ENCODE data around the gene ABCG8.

DNA sequence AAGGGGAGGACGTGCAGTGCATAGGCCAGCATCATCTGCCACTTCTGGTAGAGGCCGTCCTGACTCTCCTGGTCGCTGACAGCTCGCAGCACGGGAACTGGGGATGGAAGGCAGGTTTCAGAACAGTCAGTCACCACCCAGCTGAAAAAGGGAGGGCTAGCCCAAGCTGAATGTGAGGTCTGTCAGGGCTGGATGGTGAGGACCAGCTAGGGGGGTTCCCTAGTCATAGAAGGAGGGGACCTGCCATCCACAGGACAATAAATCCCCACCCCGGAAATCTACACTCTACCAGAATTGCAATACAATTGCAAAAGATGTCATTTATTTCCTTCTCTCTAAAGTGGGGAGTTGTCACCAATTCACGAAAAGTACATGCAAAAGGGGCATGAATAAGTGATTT lies 15.9 kb upstream of the ABCG8 start:
- TF ChIP-seq, protein P1, sequence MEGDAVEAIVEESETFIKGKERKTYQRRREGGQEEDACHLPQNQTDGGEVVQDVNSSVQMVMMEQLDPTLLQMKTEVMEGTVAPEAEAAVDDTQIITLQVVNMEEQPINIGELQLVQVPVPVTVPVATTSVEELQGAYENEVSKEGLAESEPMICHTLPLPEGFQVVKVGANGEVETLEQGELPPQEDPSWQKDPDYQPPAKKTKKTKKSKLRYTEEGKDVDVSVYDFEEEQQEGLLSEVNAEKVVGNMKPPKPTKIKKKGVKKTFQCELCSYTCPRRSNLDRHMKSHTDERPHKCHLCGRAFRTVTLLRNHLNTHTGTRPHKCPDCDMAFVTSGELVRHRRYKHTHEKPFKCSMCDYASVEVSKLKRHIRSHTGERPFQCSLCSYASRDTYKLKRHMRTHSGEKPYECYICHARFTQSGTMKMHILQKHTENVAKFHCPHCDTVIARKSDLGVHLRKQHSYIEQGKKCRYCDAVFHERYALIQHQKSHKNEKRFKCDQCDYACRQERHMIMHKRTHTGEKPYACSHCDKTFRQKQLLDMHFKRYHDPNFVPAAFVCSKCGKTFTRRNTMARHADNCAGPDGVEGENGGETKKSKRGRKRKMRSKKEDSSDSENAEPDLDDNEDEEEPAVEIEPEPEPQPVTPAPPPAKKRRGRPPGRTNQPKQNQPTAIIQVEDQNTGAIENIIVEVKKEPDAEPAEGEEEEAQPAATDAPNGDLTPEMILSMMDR (IDR thresholded peaks at IDR 0.05) = no peak
- TF ChIP-seq EZH2 (IDR thresholded peaks at IDR 0.05; ENCODE audit: borderline replicate concordance, insufficient read depth, low read depth, low read length, poor library complexity, severe bottlenecking) = no peak

All from B cell (primary cell).